Measurements from ENCODE around the gene KRTAP5-6. TPM values are rescaled to one million over a fixed set of nuclear protein-coding genes. Genes with fewer than 3 reads are reported as not detected.

The KRTAP5-6 gene
- total RNA-seq, 5 donors from 2014 or later (not counting 1 experiment from before 2014, with no cell fraction given): not detected

DNA sequence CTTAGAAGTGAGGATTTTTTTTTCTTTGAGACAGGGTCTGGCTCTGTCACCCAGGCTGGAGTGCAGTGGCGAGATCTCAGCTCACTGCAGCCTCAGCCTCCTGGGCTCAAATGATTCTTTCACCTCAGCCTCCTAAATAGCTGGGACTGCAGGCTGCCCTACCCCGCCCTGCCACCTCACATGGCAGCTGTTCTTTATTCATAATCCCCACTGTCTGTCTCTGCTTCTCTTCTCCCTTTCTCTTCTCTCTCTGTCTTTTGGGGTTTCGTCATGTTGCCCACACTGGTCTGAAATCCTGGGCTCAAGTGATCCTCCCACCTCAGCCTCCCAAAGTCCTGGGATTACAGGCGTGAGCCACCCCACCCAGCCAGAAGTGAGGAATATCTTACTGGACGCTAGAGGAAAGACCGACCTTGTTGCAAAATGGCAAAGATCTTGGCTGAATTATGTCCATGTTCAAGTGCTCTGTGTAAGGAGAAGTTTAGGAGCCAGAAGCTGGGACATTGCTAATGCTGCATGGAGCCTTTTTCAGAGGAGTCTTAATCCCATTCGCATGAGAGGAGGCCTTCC, 45.5 kb upstream of the KRTAP5-6 start:
- H3K27me3 ChIP-seq (replicated peaks in 1 of 2; ENCODE audit: control insufficient read depth in 2 of 2, extremely low read depth in 1 of 2, insufficient read depth in 2 of 2, low read length in 1 of 2): peaks cover 0 to 54% of the 10 kb centered on the region in 2 experiments
- H3K4me1 ChIP-seq (ENCODE audit: control insufficient read depth in 1 of 2, extremely low read depth in 1 of 2, insufficient read depth in 2 of 2, low read length in 2 of 2): peaks cover 0 to 4% of the 10 kb centered on the region in 2 experiments
- Mint-ChIP-seq H3K36me3 (no peaks in the 10 kb centered on the region), H3K27me3 (peaks cover 7 to 24% of the 10 kb centered on the region in 2 donors), H3K4me3 (no peak overlapping the region), H3K27ac (no peak overlapping the region), H3K9me3 (no peaks in the 10 kb centered on the region), H3K4me1 (no peaks in the 10 kb centered on the region)
- ATAC-seq (replicated peaks in 1 of 4): no peak
- no peak overlapping the region for H3K27ac ChIP-seq (ENCODE audit: low read length)
- H3K36me3 ChIP-seq (ENCODE audit: control insufficient read depth in 2 of 2, extremely low read depth in 1 of 2, insufficient read depth in 1 of 2, low read length in 1 of 2): no peaks in the 10 kb centered on the region
- 72% methylated on average over 5 of the region's 7 CpGs for WGBS (ENCODE audit: insufficient coverage)
- H3K4me3 ChIP-seq (ENCODE audit: control insufficient read depth in 1 of 2, extremely low read depth in 1 of 2, low read length in 1 of 2): no peak overlapping the region
- ChIA-PET POLR2A (no interaction called here), CTCF (interaction anchor here (1.3 to 2.1 kb wide), 2 partner anchors 42 to 501 kb away, joined by 4 to 25 read pairs; no protein-coding TSS in a partner anchor)
- no peak for DNase-seq
- no peaks in the 10 kb centered on the region for H3K9me3 ChIP-seq

DNA sequence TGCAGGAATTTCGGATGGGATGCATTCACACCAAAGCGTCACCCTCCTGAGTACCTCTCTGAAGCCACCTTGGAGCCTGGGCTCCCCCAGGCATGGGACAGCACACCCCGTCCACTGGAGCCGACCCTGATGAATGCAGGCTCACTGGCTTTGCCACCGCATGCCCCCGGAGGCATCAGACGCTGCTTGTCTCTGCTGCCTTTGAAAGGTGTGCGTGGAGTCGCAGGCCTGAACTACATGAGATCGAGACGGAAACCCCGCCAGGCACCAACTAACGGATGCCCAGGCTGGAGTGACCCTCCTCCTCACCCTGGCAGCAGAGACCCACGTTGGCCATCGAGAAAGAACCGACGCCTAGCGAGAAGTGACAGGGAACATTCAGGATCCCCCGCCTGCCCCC, 45.0 kb upstream of the KRTAP5-6 start:
- Histone ChIP-seq H3K36me3 (ENCODE audit: control insufficient read depth in 2 of 2, extremely low read depth in 1 of 2, insufficient read depth in 1 of 2, low read length in 1 of 2) (no peaks in the 10 kb centered on the region), H3K4me1 (ENCODE audit: control insufficient read depth in 1 of 2, extremely low read depth in 1 of 2, insufficient read depth in 2 of 2, low read length in 2 of 2) (peaks cover 0 to 4% of the 10 kb centered on the region in 2 experiments), H3K9me3 (no peaks in the 10 kb centered on the region), H3K27me3 (replicated peaks in 1 of 2; ENCODE audit: control insufficient read depth in 2 of 2, extremely low read depth in 1 of 2, insufficient read depth in 2 of 2, low read length in 1 of 2) (peaks cover 0 to 54% of the 10 kb centered on the region in 2 experiments), H3K27ac (ENCODE audit: low read length) (no peak overlapping the region), H3K4me3 (ENCODE audit: control insufficient read depth in 1 of 2, extremely low read depth in 1 of 2, low read length in 1 of 2) (no peak overlapping the region)
- ATAC-seq (replicated peaks in 1 of 4) (no peak), DNase-seq (no peak)
- H3K27ac Mint-ChIP-seq: no peak overlapping the region
- H3K36me3 Mint-ChIP-seq: no peaks in the 10 kb centered on the region
- H3K4me3 Mint-ChIP-seq: no peak overlapping the region
- WGBS (ENCODE audit: insufficient coverage): 76% methylated on average over 19 of the region's 19 CpGs
- ChIA-PET CTCF (interaction anchor here (0.5 to 2.1 kb wide), 16 partner anchors 27 to 500 kb away, joined by 3 to 25 read pairs (median 4); partner anchors contain the start of gene SYT8 (in 1 of the 2)), POLR2A (no interaction called here)
- no peaks in the 10 kb centered on the region for H3K4me1 Mint-ChIP-seq
- peaks cover 7 to 29% of the 10 kb centered on the region in 2 donors for H3K27me3 Mint-ChIP-seq
- H3K9me3 Mint-ChIP-seq: no peaks in the 10 kb centered on the region

DNA sequence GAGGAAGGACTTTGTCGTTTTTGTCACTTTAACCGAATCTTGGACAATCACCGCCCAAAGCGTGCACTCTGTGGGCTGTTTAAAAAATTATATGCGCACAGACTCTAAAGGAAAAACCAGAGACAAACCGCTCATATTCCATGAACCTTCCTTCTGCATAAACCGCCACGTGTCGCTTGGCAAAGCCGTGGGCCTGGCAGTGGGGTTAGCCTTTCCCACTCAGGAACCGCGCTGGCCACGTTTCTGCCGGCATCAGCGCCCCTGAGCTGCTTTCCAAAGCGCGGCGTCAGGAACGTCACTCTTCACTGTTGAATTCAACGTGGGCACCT, 44.6 kb upstream of the KRTAP5-6 start:
- Mint-ChIP-seq H3K36me3 (no peaks in the 10 kb centered on the region), H3K27me3 (peaks cover 7 to 30% of the 10 kb centered on the region in 2 donors), H3K4me3 (no peak overlapping the region), H3K4me1 (no peaks in the 10 kb centered on the region), H3K9me3 (no peaks in the 10 kb centered on the region), H3K27ac (no peak overlapping the region)
- DNase-seq: no peak
- peaks cover 0 to 58% of the 10 kb centered on the region in 2 experiments for H3K27me3 ChIP-seq (replicated peaks in 1 of 2; ENCODE audit: control insufficient read depth in 2 of 2, extremely low read depth in 1 of 2, insufficient read depth in 2 of 2, low read length in 1 of 2)
- no peak overlapping the region for H3K4me3 ChIP-seq (ENCODE audit: control insufficient read depth in 1 of 2, extremely low read depth in 1 of 2, low read length in 1 of 2)
- H3K9me3 ChIP-seq: no peaks in the 10 kb centered on the region
- 55% methylated on average over 20 of the region's 20 CpGs for WGBS (ENCODE audit: insufficient coverage)
- ChIA-PET CTCF (interaction anchor here (0.5 to 2.1 kb wide), 16 partner anchors 21 to 500 kb away, joined by 3 to 25 read pairs (median 4); partner anchors contain the start of gene SYT8 (in 1 of the 2)), POLR2A (no interaction called here)
- H3K36me3 ChIP-seq (ENCODE audit: control insufficient read depth in 2 of 2, extremely low read depth in 1 of 2, insufficient read depth in 1 of 2, low read length in 1 of 2): no peaks in the 10 kb centered on the region
- no peak overlapping the region for H3K27ac ChIP-seq (ENCODE audit: low read length)
- peaks cover 0 to 4% of the 10 kb centered on the region in 2 experiments for H3K4me1 ChIP-seq (ENCODE audit: control insufficient read depth in 1 of 2, extremely low read depth in 1 of 2, insufficient read depth in 2 of 2, low read length in 2 of 2)
- ATAC-seq (replicated peaks in 1 of 4): peak in 1 of 4 experiments; percentile 29

GRCh38 chr11:1652771-1653540, 44.0 kb upstream of the KRTAP5-6 start:
- DNase-seq: peak; percentile 34 to 84 (median 69)
- H3K9me3 ChIP-seq: no peaks in the 10 kb centered on the region
- Mint-ChIP-seq H3K27ac (no peak overlapping the region), H3K4me3 (no peak overlapping the region), H3K27me3 (peaks cover 7 to 33% of the 10 kb centered on the region in 2 donors), H3K9me3 (no peaks in the 10 kb centered on the region), H3K36me3 (no peaks in the 10 kb centered on the region), H3K4me1 (no peaks in the 10 kb centered on the region)
- ATAC-seq (replicated peaks in 1 of 4): peak; percentile 84 to 92 (median 87)
- H3K4me1 ChIP-seq (ENCODE audit: control insufficient read depth in 1 of 2, extremely low read depth in 1 of 2, insufficient read depth in 2 of 2, low read length in 2 of 2): peaks cover 0 to 4% of the 10 kb centered on the region in 2 experiments
- ChIA-PET CTCF (interaction anchor here (0.5 to 2.1 kb wide), 18 partner anchors 20 to 1219 kb away, joined by 3 to 25 read pairs (median 4); partner anchors contain the start of gene SYT8 (in 1 of the 2)), POLR2A (no interaction called here)
- H3K4me3 ChIP-seq (ENCODE audit: control insufficient read depth in 1 of 2, extremely low read depth in 1 of 2, low read length in 1 of 2): no peak overlapping the region
- H3K27me3 ChIP-seq (replicated peaks in 1 of 2; ENCODE audit: control insufficient read depth in 2 of 2, extremely low read depth in 1 of 2, insufficient read depth in 2 of 2, low read length in 1 of 2): peaks cover 0 to 64% of the 10 kb centered on the region in 2 experiments
- no peak overlapping the region for H3K27ac ChIP-seq (ENCODE audit: low read length)
- no peaks in the 10 kb centered on the region for H3K36me3 ChIP-seq (ENCODE audit: control insufficient read depth in 2 of 2, extremely low read depth in 1 of 2, insufficient read depth in 1 of 2, low read length in 1 of 2)
- 39% methylated on average over 28 of the region's 34 CpGs for WGBS (ENCODE audit: insufficient coverage)

DNA sequence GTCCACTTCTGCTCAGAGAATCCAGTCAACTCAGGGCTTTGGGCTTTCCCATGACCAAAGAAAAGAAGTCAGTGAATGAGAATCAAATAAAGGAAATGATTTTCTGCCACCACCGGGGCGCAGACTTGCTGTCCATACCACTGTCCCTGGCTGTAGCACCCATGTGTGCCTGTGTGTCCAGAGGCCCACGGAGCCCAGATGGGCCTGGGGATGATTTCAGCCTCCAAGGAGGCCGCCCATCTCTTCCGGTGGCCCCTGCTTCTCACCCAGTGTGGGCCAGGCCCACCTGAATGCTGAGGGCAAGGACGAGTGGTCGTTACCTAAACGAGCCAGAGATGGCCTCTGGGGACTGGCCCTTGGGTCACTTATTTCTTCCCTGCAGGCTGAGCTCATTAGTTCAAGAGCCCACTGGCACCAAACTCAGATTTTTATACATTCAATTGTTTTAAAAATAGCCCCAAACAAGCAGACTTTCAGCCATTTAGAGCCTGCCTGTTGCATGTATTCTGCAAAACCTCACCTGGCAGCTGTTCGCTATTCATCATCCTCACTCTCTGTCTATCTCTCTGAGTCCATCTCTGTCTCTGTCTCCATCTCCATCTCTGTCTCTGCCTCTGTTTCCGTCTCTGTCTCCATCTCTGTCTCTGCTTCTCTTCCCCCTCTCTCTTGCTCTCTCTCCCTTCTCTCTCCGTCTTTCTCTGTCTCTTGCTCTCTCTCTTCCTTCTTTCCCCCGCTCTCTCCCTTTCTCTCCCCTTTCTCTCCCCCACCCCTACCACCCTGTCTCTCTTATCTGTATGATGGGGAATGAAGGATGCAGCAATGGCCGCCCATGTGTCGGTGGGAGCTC, 43.2 kb upstream of the KRTAP5-6 start:
- peaks cover 0 to 64% of the 10 kb centered on the region in 2 experiments for H3K27me3 ChIP-seq (replicated peaks in 1 of 2; ENCODE audit: control insufficient read depth in 2 of 2, extremely low read depth in 1 of 2, insufficient read depth in 2 of 2, low read length in 1 of 2)
- Mint-ChIP-seq H3K9me3 (no peaks in the 10 kb centered on the region), H3K4me1 (peaks cover 0 to 2% (median 0%) of the 10 kb centered on the region in 3 donors), H3K4me3 (no peak overlapping the region), H3K27ac (no peak overlapping the region), H3K36me3 (no peaks in the 10 kb centered on the region), H3K27me3 (peaks cover 7 to 39% of the 10 kb centered on the region in 2 donors)
- H3K4me1 ChIP-seq (ENCODE audit: control insufficient read depth in 1 of 2, extremely low read depth in 1 of 2, insufficient read depth in 2 of 2, low read length in 2 of 2): peaks cover under 1 to 7% of the 10 kb centered on the region in 2 experiments
- no peaks in the 10 kb centered on the region for H3K36me3 ChIP-seq (ENCODE audit: control insufficient read depth in 2 of 2, extremely low read depth in 1 of 2, insufficient read depth in 1 of 2, low read length in 1 of 2)
- no peaks in the 10 kb centered on the region for H3K9me3 ChIP-seq
- no peak for ATAC-seq (replicated peaks in 1 of 4)
- WGBS (ENCODE audit: insufficient coverage): 86% methylated on average over 10 of the region's 14 CpGs
- no peak overlapping the region for H3K27ac ChIP-seq (ENCODE audit: low read length)
- CTCF ChIA-PET: interaction anchor here (1.0 to 2.1 kb wide), 8 partner anchors 25 to 499 kb away, joined by 3 to 25 read pairs (median 6); partner anchors contain the start of gene SYT8 (in 1 of the 2)
- DNase-seq: no peak
- no peak overlapping the region for H3K4me3 ChIP-seq (ENCODE audit: control insufficient read depth in 1 of 2, extremely low read depth in 1 of 2, low read length in 1 of 2)
- POLR2A ChIA-PET: no interaction called here

Measured in T-cell (primary cell).